ENCODE results near the gene GALNT9.
"Not testable (repeated sequence)": the region's sequence is repeated elsewhere in the genome, so short reads cannot be mapped to it uniquely, and the experiment has no call there.

The GALNT9 gene

DNA sequence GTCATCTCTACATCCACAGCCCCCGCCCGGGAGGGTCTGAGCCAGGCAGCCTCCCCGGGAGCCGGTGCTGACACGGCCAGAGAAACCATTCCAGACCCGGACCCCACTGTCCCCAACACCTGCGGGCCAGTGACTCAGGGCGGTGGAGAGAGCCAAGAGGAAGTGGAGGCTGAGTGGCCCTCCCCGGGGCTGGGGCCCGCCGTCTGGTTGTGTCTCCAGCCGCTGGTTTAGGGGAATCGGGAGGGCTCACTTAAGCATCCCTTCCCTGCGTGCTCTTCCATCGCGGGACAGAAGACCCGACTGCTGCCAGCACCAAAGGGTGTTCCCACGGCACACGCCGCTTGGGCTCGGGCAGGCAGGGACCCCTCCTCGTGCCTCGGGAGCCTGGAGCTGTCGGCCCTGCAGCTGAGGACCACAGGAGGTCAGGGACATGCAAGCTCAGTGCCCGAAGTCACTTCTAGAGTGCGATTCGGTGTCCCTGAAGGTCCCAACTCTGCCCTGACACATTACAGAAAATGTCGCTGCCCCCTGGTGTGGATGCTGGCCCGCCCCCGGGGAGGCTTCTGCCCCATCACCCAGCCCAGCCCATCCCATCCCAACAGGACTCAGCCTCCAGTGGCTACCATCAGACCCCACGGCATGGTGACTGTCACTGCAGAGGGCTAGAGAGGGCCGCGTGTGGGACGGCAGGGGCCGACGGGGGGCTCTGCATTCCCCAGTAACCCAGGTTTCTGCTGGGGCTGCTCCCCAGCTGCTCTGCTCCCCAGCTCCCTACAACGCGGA is 50.8 kb downstream of the GALNT9 start:
- DNase-seq (ENCODE audit: low read depth): no peak

- no peak for DNase-seq (ENCODE audit: low read depth)
These were observed 51.4 kb downstream of the GALNT9 start for GRCh38 chr12:132277949-132278348.

DNA sequence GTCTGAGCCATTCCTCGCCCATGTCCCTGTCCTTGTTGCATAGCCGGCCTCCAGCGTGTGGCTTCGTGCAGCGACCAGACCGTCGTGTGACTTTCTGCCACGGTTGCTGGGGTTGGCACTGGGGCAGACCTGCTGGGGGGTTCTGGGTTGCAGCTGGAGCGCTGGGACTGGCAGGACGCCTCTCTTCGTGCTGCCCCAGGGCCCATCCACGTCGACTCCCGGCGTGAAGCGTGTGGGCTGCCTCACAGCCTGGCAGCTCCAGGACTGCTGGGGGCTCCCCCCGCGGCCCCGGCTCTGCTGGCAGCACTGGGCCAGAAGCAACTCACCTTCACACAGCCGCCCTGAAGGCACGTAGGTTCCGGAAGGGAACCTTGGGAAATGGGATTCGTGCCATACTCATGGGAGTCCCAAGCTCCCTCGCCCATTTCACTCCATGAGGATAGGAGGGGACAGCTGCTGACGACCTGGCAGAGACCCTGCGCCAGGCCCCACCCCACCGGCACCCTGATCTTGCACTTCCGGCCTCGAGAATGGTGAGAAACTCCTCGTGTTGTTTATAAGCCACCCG is 51.9 kb downstream of the GALNT9 start:
- DNase-seq (ENCODE audit: low read depth): no peak

DNA sequence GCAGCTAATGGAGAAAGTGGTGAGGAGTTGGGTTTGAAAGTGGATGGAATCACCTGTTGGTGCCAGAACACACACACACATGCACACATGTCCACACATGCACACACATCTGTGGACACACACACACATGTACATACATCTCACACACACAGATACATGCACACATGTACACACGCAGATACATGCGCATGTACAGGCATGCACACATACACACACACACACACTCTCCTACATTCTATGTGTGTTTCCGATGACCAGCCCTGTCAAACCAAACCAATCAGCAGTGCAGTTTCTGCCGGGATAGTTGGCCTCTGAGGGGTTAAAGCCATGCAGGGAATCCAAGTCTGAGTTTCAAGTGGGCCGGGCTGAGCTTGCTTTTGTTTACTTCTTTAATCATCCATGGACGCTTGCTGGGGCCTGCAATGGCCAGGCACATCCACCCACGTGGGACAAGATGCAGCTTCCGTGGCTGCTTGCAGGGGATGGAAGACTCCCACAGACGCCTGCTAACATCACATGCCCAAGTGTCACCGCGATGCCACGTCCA is 52.5 kb downstream of the GALNT9 start:
- DNase-seq (ENCODE audit: low read depth): no peak

GRCh38 chr12:132276066-132276826 is 53.1 kb downstream of the GALNT9 start:
- no peak for DNase-seq (ENCODE audit: low read depth)

GRCh38 chr12:132275631-132276030 is 53.8 kb downstream of the GALNT9 start:
- DNase-seq (ENCODE audit: low read depth): no peak

GRCh38 chr12:132275110-132275531 is 54.3 kb downstream of the GALNT9 start:
- DNase-seq (ENCODE audit: low read depth): no peak

- no peak for DNase-seq (ENCODE audit: low read depth)
These were observed 55.4 kb downstream of the GALNT9 start for GRCh38 chr12:132273992-132274334.

GRCh38 chr12:132272711-132273110 is 56.7 kb downstream of the GALNT9 start:
- DNase-seq (ENCODE audit: low read depth): no peak

GRCh38 chr12:132271755-132272092 is 57.7 kb downstream of the GALNT9 start:
- no peak for DNase-seq (ENCODE audit: low read depth)

- DNase-seq (ENCODE audit: low read depth): no peak
These were observed 58.2 kb downstream of the GALNT9 start for GRCh38 chr12:132270969-132271754.

DNA sequence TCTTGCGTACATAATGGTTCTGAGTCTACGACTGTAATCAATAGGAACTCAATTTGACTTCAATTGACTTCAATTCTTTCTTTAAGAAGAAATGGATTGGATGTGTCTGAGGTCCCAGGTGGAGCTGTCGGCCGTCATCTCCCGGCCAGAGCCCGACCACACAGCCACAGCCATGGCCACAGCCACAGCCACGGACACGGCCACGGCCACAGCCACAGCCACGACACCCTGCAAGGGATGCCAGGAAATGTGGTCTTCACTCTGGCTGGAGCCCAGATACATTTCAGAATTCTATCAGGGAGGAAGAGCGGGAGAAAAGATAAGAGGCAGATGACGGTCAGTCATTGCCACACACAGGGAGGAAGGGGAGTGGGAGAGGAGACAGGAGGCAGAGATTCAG is 58.9 kb downstream of the GALNT9 start:
- no peak for DNase-seq (ENCODE audit: low read depth)

GRCh38 chr12:132269271-132269968 is 60.0 kb downstream of the GALNT9 start:
- no peak for DNase-seq (ENCODE audit: low read depth)

DNA sequence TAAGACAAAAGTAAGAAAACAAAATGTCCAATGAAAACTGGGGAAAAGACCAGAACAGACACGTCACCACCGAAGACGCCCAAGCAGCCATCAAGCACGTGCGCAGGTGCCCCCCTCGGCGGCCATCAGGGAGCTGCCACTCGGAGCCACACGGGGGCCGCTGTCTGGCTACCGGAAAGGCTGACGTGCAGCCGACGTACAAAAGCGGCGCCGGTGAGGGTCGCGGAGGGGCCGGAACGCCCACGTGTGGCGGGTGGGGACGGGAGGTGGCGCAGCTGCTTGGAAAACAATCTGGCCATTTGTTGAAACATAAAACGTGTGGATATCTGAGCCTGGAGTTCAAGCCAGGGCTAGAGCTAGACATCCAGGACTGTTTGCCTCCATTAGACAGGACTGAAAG is 60.7 kb downstream of the GALNT9 start:
- no peak for DNase-seq (ENCODE audit: low read depth)

DNA sequence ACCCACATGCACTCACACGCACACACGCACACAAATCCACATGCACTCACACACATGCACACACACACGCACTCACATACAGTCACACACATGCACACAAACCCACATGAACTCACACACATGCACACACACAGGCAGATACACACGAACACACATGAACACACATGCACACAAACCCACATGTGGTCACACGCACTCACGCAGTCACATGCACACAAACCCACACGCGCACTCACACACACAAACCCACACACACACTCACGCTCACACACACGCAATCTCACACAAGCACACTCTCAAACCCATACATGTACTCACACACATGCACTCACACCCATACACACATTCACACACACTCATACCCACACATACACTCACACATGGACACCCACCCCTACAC is 61.5 kb downstream of the GALNT9 start:
- DNase-seq (ENCODE audit: low read depth): no peak

GRCh38 chr12:132266802-132267201 is 62.6 kb downstream of the GALNT9 start:
- DNase-seq (ENCODE audit: low read depth): no peak

GRCh38 chr12:132266370-132266769 is 63.0 kb downstream of the GALNT9 start:
- no peak for DNase-seq (ENCODE audit: low read depth)

- not testable (repeated sequence) for DNase-seq (ENCODE audit: low read depth)
These were observed 63.6 kb downstream of the GALNT9 start for GRCh38 chr12:132265822-132266221.

GRCh38 chr12:132265056-132265800 is 64.2 kb downstream of the GALNT9 start:
- no peak for DNase-seq (ENCODE audit: low read depth)

DNA sequence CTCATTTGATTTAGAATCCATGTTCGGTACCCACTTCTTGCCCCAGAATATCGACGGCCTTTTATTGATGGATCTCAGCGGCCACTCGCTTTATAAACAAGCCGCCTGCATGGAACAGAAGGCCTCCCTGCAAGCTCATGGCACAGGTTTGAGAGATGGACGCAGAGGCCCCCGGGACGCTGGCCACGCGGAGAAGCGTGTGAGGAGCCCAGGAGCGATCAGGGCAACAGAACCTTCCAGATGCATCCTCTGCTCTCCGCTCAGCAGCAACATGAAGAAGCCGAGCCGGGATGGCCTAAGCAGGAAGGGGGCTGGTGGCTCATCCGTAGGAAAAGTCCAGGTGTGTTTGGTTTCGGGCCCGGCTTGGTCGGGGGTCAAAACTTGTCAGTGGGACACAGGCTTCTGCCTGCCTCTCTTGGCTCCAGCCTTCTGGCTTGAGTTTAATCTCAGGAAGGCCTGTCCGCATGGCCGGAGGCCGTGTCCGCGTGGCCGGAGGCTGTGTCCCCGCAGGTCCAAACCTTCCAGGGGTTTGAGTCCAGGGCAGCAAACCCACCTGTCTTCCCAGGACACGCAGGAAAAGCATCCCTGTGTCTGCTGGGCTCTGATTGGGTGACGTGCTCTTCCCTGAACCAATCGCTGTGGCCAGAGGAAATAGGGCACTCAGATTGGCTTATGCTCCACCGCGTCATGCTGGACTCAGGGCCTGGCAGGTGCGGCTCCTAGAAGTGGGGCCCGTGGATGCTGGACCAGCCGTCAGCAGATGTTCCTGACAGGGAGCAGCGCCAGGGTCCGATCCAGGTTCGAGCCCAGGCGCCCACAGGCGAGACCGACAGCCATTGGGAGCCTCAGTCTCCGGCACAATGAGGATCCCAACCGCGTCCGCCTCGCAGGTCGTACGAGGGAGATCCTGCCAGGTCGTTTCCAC is 65.0 kb downstream of the GALNT9 start:
- DNase-seq (ENCODE audit: low read depth): no peak
